Measurements from ENCODE around the gene SULT2B1. TPM values are rescaled to one million over a fixed set of nuclear protein-coding genes. Genes with fewer than 3 reads are reported as not detected.

Gene SULT2B1
- total RNA-seq, 1 donor from 2014 or later = not detected

GRCh38 chr19:48618916-48619691 lies 67.1 kb downstream of the SULT2B1 start, which contains the start of the genes RPL18 and SPHK2:
Gene RPL18 (minus strand): TSS chr19:48619178. CDS start chr19:48619143, 35 bp downstream.
Gene SPHK2 (plus strand): TSS chr19:48619506. CDS start chr19:48620515, 1,009 bp downstream.
- Mint-ChIP-seq H3K36me3 (ENCODE audit: insufficient read depth) (peaks cover 11% of the 10 kb centered on the region), H3K27me3 (no peaks in the 10 kb centered on the region), H3K4me1 (ENCODE audit: low read depth) (peaks cover 39% of the 10 kb centered on the region), H3K4me3 (ENCODE audit: low read depth) (peak within 1 kb of the TSS; percentile 93), H3K27ac (peak within 1 kb of the TSS; percentile 99), H3K9me3 (ENCODE audit: low read depth) (no peaks in the 10 kb centered on the region)
- no peak for TF ChIP-seq CTCF (IDR thresholded peaks at IDR 0.05; ENCODE audit: unreplicated experiment)
- DNase-seq (ENCODE audit: low spot score, unreplicated experiment) = peak; percentile 92

GRCh38 chr19:48619692-48620585 lies 68.0 kb downstream of the SULT2B1 start:
- no peaks in the 10 kb centered on the region for H3K9me3 Mint-ChIP-seq (ENCODE audit: low read depth)
- peaks cover 11% of the 10 kb centered on the region for H3K36me3 Mint-ChIP-seq (ENCODE audit: insufficient read depth)
- peak overlapping the region; percentile 93 for H3K4me3 Mint-ChIP-seq (ENCODE audit: low read depth)
- peak overlapping the region; percentile 99 for H3K27ac Mint-ChIP-seq
- peaks cover 37% of the 10 kb centered on the region for H3K4me1 Mint-ChIP-seq (ENCODE audit: low read depth)
- H3K27me3 Mint-ChIP-seq = no peaks in the 10 kb centered on the region
- no peak for DNase-seq (ENCODE audit: low spot score, unreplicated experiment)
- no peak for TF ChIP-seq CTCF (IDR thresholded peaks at IDR 0.05; ENCODE audit: unreplicated experiment)

DNA sequence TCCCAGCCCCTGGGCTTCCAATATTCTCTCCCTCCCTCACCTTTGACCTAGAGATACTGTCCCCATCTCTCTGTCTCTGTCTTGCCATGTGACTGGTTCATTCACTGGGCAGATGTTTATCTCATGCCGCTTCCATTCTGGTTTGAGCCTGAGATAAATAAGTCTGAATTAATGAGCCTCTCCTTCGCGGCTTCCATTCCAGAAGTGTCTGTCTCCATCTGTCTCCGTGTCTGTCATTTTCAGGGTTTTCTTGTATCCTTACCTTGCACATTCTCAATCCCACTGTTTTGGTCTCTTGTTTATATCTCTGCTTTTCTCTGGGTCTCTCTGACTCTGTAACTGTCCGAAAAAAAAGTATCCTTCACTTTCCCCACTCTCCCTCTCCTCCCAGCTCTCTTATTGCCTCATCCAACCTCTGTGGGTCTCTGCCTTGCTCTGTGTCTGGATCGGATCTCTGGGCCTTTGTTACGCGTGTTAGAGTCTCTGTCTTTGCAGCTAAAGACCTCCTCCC lies 71.6 kb downstream of the SULT2B1 start:
- DNase-seq (ENCODE audit: low spot score, unreplicated experiment) = no peak
- peaks cover 3% of the 10 kb centered on the region for H3K36me3 Mint-ChIP-seq (ENCODE audit: insufficient read depth)
- H3K27me3 Mint-ChIP-seq = no peaks in the 10 kb centered on the region
- H3K4me1 Mint-ChIP-seq (ENCODE audit: low read depth) = peaks cover 24% of the 10 kb centered on the region
- peak overlapping the region; percentile 97 for H3K27ac Mint-ChIP-seq
- TF ChIP-seq CTCF (IDR thresholded peaks at IDR 0.05; ENCODE audit: unreplicated experiment) = no peak
- H3K4me3 Mint-ChIP-seq (ENCODE audit: low read depth) = peak overlapping the region; percentile 77
- no peaks in the 10 kb centered on the region for H3K9me3 Mint-ChIP-seq (ENCODE audit: low read depth)

- Mint-ChIP-seq H3K9me3 (ENCODE audit: low read depth) (no peaks in the 10 kb centered on the region), H3K27me3 (no peaks in the 10 kb centered on the region), H3K27ac (peak overlapping the region; percentile 97), H3K4me3 (ENCODE audit: low read depth) (peak overlapping the region; percentile 77), H3K36me3 (ENCODE audit: insufficient read depth) (peaks cover 4% of the 10 kb centered on the region), H3K4me1 (ENCODE audit: low read depth) (peaks cover 26% of the 10 kb centered on the region)
- no peak for TF ChIP-seq CTCF (IDR thresholded peaks at IDR 0.05; ENCODE audit: unreplicated experiment)
- peak; percentile 97 for DNase-seq (ENCODE audit: low spot score, unreplicated experiment)
These were observed 72.2 kb downstream of the SULT2B1 start for GRCh38 chr19:48624067-48624594.

Measured in progenitor cell of endocrine pancreas (in vitro differentiated cells).